GM19438 (cell line): ENCODE results near the gene EDN3.

Experiments
- ATAC-seq: cut with Tn5 transposase; IDR thresholded peaks from one replicate; pipeline ENCODE4 v1.9.1; 2021; ENCODE audit warnings: low read depth; ENCODE audit not compliant: unreplicated experiment

The EDN3 gene

GRCh38 chr20:59300333-59301081, at the start of gene EDN3:
Gene EDN3, plus strand, starts transcription at chr20:59300611. Its CDS starts 202 bp downstream, at chr20:59300813.
- ATAC-seq: no peak

GRCh38 chr20:59253325-59253724, 47.1 kb upstream of the EDN3 start:
- no peak for ATAC-seq

- ATAC-seq: no peak
Measured at GRCh38 chr20:59253779-59254319, 46.6 kb upstream of the EDN3 start.

GRCh38 chr20:59255256-59255655, 45.2 kb upstream of the EDN3 start:
- no peak for ATAC-seq

- ATAC-seq: no peak
Measured at GRCh38 chr20:59258221-59258621, 42.2 kb upstream of the EDN3 start.

GRCh38 chr20:59259946-59260345, 40.5 kb upstream of the EDN3 start:
- no peak for ATAC-seq

GRCh38 chr20:59265298-59265697, 35.1 kb upstream of the EDN3 start:
- no peak for ATAC-seq

- no peak for ATAC-seq
Measured at GRCh38 chr20:59268870-59269269, 31.5 kb upstream of the EDN3 start.

- no peak for ATAC-seq
Measured at GRCh38 chr20:59269411-59270025, 30.9 kb upstream of the EDN3 start.

GRCh38 chr20:59270380-59270779, 30.0 kb upstream of the EDN3 start:
- ATAC-seq: no peak

- no peak for ATAC-seq
Measured at GRCh38 chr20:59273739-59274357, 26.6 kb upstream of the EDN3 start.

- ATAC-seq: no peak
Measured at GRCh38 chr20:59276938-59277337, 23.5 kb upstream of the EDN3 start.

- no peak for ATAC-seq
Measured at GRCh38 chr20:59284470-59284869, 15.9 kb upstream of the EDN3 start.

- no peak for ATAC-seq
Measured at GRCh38 chr20:59289994-59290393, 10.4 kb upstream of the EDN3 start.

GRCh38 chr20:59291740-59292383, 8.5 kb upstream of the EDN3 start:
- ATAC-seq: no peak

GRCh38 chr20:59295531-59295930, 4.9 kb upstream of the EDN3 start:
- ATAC-seq: no peak

- no peak for ATAC-seq
Measured at GRCh38 chr20:59297686-59298085, 2.7 kb upstream of the EDN3 start.

- no peak for ATAC-seq
Measured at GRCh38 chr20:59299945-59300332, 472 bp upstream of the EDN3 start.

- no peak for ATAC-seq
Measured at GRCh38 chr20:59301343-59302007, 1.1 kb downstream of the EDN3 start.

- ATAC-seq: no peak
Measured at GRCh38 chr20:59305908-59306655, 5.7 kb downstream of the EDN3 start.
